ENCODE data around the gene HTRA3. TPM values are rescaled to one million over a fixed set of nuclear protein-coding genes. Genes with fewer than 3 reads are reported as not detected.
A peak's percentile ranks its signal among the peaks of the same experiment; 100 is the strongest.

HTRA3 gene
- total and polyA plus RNA-seq, 2 experiments from 2014 or later = 3.2 to 5.2 TPM

DNA sequence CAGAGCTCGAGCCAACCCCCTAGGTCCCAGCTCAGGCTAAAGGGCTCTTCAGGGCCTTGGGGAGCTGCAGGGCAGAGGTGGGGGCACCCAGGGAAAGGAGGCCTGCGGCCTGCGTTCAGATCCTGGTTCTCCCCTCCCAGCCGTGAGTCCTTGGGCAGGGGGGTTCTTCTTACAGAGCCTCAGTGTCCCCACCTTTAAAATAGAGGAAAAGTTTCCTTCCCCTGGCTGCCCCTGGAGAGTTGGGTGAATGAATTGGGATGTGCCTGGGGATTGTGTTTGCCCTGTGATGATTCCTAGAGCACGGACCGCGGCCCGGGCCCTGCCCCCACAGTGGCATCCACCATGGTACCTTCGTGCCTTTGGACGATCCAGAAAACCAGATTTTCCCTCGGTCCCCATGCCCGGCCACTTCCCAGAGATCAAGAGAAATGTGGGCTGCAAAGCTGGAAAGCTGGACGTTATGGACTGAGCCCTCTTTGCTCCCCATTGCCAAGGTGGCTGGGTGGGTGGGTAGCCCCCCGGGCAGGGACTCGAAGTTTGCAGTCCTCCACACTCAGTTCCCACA lies 11.4 kb downstream of the HTRA3 start:
- 83 to 85% methylated on average over 15 of the region's 15 CpGs for WGBS, 2 experiments (ENCODE audit: low coverage in 1 of 2, low lambda C conversion rate in 2 of 2, missing lambda C conversion rate in 2 of 2)
- Histone ChIP-seq H3K36me3 (ENCODE audit: low read depth) (no peaks in the 10 kb centered on the region), H3K79me2 (ENCODE audit: insufficient read depth) (no peaks in the 10 kb centered on the region), H3K9ac (no peak overlapping the region), H2AFZ (no peak overlapping the region), H3K27ac (no peak overlapping the region), H3K4me1 (ENCODE audit: insufficient read depth) (peaks cover 31% of the 10 kb centered on the region), H3K4me2 (ENCODE audit: unreplicated experiment) (no peak overlapping the region), H3K4me3 (no peak overlapping the region), H3K9me3 (ENCODE audit: low read depth) (no peaks in the 10 kb centered on the region), H3K9me2 (ENCODE audit: insufficient read depth) (no peaks in the 10 kb centered on the region), H4K20me1 (ENCODE audit: insufficient read depth) (no peaks in the 10 kb centered on the region), H3K27me3 (replicated peaks; ENCODE audit: insufficient read depth) (no peaks in the 10 kb centered on the region), H3F3A (ENCODE audit: insufficient read depth) (no peaks in the 10 kb centered on the region; the same call in 1 of the 2 replicates)
- no peak for DNase-seq
- TF ChIP-seq EZH2phosphoT487 (IDR thresholded peaks at IDR 0.05; ENCODE audit: insufficient read depth, low read depth) = no peak
- TF ChIP-seq EZH2 (IDR thresholded peaks at IDR 0.05; ENCODE audit: insufficient read depth, poor library complexity, severe bottlenecking) = no peak
- in situ Hi-C loops (cut with MboI) = no loop called here

DNA sequence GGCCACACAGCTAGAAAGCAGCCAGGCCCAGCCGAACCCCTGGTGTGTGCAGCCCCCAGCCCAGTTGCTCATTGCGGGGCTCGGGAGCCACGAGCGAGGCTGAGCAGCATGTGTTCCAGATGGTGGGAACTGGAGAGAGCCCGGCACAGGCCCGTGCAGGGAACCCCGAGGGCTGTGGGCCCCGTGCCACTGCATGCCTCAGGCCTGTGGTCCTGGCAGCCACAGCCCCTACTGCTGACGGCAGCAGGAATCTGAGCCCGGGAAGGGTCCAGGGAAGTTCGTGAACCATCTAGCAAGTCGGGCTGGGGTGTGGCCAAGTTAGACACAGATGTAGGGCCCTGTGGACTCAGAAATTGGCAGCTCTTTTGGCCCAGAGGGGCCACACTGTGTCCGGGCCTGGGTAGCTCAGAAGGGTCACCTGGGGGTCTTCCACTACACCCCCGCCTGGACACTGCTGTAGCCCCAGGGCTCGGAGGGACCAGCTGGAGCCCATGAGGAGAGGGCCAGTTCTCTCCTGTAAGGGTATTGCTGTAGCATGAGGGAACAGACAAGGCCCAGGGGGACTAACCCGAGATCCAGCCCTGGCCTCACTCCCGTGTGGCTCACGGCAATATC lies 12.1 kb downstream of the HTRA3 start:
- 44% methylated on average over 19 of the region's 19 CpGs for WGBS, 2 experiments (ENCODE audit: low coverage in 1 of 2, low lambda C conversion rate in 2 of 2, missing lambda C conversion rate in 2 of 2)
- H3K4me2 ChIP-seq (ENCODE audit: unreplicated experiment) = no peak overlapping the region
- H3K9me2 ChIP-seq (ENCODE audit: insufficient read depth) = no peaks in the 10 kb centered on the region
- H3K36me3 ChIP-seq (ENCODE audit: low read depth) = no peaks in the 10 kb centered on the region
- H3F3A ChIP-seq (ENCODE audit: insufficient read depth) = no peaks in the 10 kb centered on the region; the same call in 1 of the 2 replicates
- no peaks in the 10 kb centered on the region for H3K9me3 ChIP-seq (ENCODE audit: low read depth)
- no peak overlapping the region for H2AFZ ChIP-seq
- no peak overlapping the region for H3K9ac ChIP-seq
- H3K4me3 ChIP-seq = no peak overlapping the region
- peaks cover 25% of the 10 kb centered on the region for H3K4me1 ChIP-seq (ENCODE audit: insufficient read depth)
- no peaks in the 10 kb centered on the region for H3K79me2 ChIP-seq (ENCODE audit: insufficient read depth)
- no peaks in the 10 kb centered on the region for H3K27me3 ChIP-seq (replicated peaks; ENCODE audit: insufficient read depth)
- in situ Hi-C loops (cut with MboI) = no loop called here
- no peaks in the 10 kb centered on the region for H4K20me1 ChIP-seq (ENCODE audit: insufficient read depth)
- peak; percentile 54 for DNase-seq
- TF ChIP-seq EZH2phosphoT487 (IDR thresholded peaks at IDR 0.05; ENCODE audit: insufficient read depth, low read depth) (no peak), EZH2 (IDR thresholded peaks at IDR 0.05; ENCODE audit: insufficient read depth, poor library complexity, severe bottlenecking) (no peak)
- no peak overlapping the region for H3K27ac ChIP-seq

DNA sequence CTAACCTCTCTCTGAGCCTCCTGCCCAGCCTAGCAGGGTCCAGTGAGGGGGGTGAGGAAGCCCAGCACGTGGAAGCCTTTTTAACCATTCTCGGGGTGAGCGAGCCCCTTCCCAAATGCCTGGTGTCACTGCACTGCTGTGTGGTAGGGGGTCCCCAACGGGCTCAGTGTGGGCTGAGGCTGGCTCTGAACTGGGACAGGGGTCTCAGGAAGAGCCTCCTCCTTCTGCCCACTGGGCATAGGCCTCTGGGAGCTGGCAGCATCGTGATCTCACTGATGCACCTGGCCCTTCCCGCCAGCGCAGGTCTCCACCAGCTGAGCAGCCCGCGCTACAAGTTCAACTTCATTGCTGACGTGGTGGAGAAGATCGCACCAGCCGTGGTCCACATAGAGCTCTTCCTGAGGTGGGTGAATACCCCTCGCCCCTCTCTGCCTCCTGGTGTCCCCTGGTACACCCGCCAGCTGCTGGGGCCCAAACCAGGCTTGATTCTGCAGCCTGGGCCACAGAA lies 12.6 kb downstream of the HTRA3 start:
- Histone ChIP-seq H3F3A (ENCODE audit: insufficient read depth) (no peaks in the 10 kb centered on the region; the same call in 1 of the 2 replicates), H2AFZ (no peak overlapping the region), H4K20me1 (ENCODE audit: insufficient read depth) (no peaks in the 10 kb centered on the region), H3K4me3 (no peak overlapping the region), H3K27me3 (replicated peaks; ENCODE audit: insufficient read depth) (no peaks in the 10 kb centered on the region), H3K27ac (no peak overlapping the region), H3K4me2 (ENCODE audit: unreplicated experiment) (no peak overlapping the region), H3K79me2 (ENCODE audit: insufficient read depth) (no peaks in the 10 kb centered on the region), H3K4me1 (ENCODE audit: insufficient read depth) (peaks cover 20% of the 10 kb centered on the region), H3K36me3 (ENCODE audit: low read depth) (no peaks in the 10 kb centered on the region), H3K9me2 (ENCODE audit: insufficient read depth) (no peaks in the 10 kb centered on the region), H3K9ac (no peak overlapping the region), H3K9me3 (ENCODE audit: low read depth) (no peaks in the 10 kb centered on the region)
- TF ChIP-seq EZH2phosphoT487 (IDR thresholded peaks at IDR 0.05; ENCODE audit: insufficient read depth, low read depth) = no peak
- TF ChIP-seq EZH2 (IDR thresholded peaks at IDR 0.05; ENCODE audit: insufficient read depth, poor library complexity, severe bottlenecking) = no peak
- in situ Hi-C loops (cut with MboI) = no loop called here
- DNase-seq = no peak
- WGBS, 2 experiments (ENCODE audit: low coverage in 1 of 2, low lambda C conversion rate in 2 of 2, missing lambda C conversion rate in 2 of 2) = 87 to 93% methylated on average over 12 to 14 of the region's 14 CpGs

DNA sequence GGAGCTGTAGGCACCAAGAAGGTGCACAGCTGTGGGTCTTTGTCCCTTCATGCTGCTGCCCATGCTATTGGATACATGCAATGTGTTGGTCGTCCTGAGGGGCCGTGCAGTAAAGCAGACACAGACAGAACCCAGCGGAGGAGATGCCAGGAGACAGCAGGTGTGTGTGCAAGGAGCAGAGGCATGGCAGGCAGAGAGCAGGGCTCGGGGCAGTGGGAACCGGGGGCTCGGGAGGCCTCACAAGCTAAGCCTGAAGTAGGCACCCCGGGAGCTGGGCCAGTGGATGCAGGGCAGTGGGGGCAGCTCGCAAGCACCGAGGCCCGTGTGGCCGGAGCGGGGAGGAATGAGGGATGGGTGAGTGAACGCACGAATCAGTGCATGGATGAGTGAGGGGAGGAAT lies 13.2 kb downstream of the HTRA3 start:
- Histone ChIP-seq H3K4me2 (ENCODE audit: unreplicated experiment) (no peak overlapping the region), H3K4me3 (no peak overlapping the region), H3K79me2 (ENCODE audit: insufficient read depth) (no peaks in the 10 kb centered on the region), H4K20me1 (ENCODE audit: insufficient read depth) (no peaks in the 10 kb centered on the region), H3K27me3 (replicated peaks; ENCODE audit: insufficient read depth) (no peaks in the 10 kb centered on the region), H3K4me1 (ENCODE audit: insufficient read depth) (peaks cover 14% of the 10 kb centered on the region), H2AFZ (no peak overlapping the region), H3F3A (ENCODE audit: insufficient read depth) (no peaks in the 10 kb centered on the region; the same call in 1 of the 2 replicates), H3K27ac (no peak overlapping the region), H3K9me3 (ENCODE audit: low read depth) (no peaks in the 10 kb centered on the region), H3K9ac (no peak overlapping the region), H3K36me3 (ENCODE audit: low read depth) (no peaks in the 10 kb centered on the region), H3K9me2 (ENCODE audit: insufficient read depth) (no peaks in the 10 kb centered on the region)
- TF ChIP-seq EZH2 (IDR thresholded peaks at IDR 0.05; ENCODE audit: insufficient read depth, poor library complexity, severe bottlenecking) (no peak), EZH2phosphoT487 (IDR thresholded peaks at IDR 0.05; ENCODE audit: insufficient read depth, low read depth) (no peak)
- no peak for DNase-seq
- in situ Hi-C loops (cut with MboI) = no loop called here
- WGBS, 2 experiments (ENCODE audit: low coverage in 1 of 2, low lambda C conversion rate in 2 of 2, missing lambda C conversion rate in 2 of 2) = 95 to 96% methylated on average over 14 of the region's 14 CpGs

Measured in GM23248 (cell line).